Sigmoid colon (tissue), 4 donors: ENCODE results near the gene RAB37.

Experiments
- EP300 ChIP-seq, 4 donors: sonication (generic); formaldehyde crosslinking; IDR thresholded peaks; one replicate each; pipeline ENCODE4 v1.6.1; 2017; ENCODE audit warnings: antibody characterized with exemption in 4 of 4
- POLR2AphosphoS5 ChIP-seq, 4 donors: sonication (generic); formaldehyde crosslinking; IDR thresholded peaks; one replicate each; pipeline ENCODE4 v1.6.1; 2017; ENCODE audit warnings: antibody characterized with exemption in 4 of 4
- TF ChIP-seq, protein P1 (sequence below), 4 experiments: fragments of 450-650 bp in 3 of 4; fragments of 200-600 bp in 1 of 4; IDR thresholded peaks; one replicate each; pipeline ENCODE4 v1.5.1; 2016 to 2019; ENCODE audit warnings: antibody characterized with exemption in 4 of 4, mild to moderate bottlenecking in 3 of 4, moderate library complexity in 2 of 4

DNA sequence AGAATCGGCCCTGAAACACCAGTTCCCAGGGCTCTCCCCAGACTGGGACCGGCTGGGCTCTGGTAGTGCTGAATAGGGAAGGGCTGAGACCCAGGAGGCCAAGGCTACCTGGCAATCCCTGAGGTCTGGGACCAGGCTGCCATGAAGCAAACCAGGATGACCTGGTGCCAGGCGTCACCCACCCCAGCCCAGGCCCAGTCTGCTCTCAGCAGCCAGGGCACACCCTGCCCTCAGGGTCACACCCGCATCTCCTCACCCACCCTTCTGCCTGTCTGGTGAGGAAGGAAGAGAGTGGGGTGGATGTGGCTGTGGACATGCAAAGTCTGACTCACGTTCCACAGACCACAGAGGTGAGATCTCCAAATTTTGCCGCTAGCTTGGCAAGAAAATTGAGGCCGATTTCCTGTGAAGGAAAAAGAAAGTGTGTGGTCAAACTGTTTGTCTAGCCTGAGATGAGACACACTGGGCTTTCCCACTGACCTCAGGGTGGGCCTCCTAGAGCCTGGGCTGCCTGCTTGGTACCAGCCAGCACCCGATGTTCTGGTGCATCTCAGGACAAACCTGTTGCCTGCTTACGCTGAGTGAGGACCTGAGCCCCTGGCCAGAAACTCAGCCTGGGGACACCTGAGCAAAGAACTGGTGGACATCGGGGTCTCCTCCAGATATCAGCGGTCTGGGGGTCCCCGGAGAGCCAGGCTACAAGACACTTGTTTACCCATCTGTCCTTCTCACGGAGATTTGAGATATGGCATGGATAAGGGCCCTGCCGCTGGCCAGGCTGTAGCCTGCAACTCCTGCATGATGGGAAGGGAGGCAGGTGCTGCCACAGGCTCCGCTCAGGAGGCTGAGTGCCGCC is 6.3 kb upstream of the RAB37 start:
- TF ChIP-seq, protein P1, sequence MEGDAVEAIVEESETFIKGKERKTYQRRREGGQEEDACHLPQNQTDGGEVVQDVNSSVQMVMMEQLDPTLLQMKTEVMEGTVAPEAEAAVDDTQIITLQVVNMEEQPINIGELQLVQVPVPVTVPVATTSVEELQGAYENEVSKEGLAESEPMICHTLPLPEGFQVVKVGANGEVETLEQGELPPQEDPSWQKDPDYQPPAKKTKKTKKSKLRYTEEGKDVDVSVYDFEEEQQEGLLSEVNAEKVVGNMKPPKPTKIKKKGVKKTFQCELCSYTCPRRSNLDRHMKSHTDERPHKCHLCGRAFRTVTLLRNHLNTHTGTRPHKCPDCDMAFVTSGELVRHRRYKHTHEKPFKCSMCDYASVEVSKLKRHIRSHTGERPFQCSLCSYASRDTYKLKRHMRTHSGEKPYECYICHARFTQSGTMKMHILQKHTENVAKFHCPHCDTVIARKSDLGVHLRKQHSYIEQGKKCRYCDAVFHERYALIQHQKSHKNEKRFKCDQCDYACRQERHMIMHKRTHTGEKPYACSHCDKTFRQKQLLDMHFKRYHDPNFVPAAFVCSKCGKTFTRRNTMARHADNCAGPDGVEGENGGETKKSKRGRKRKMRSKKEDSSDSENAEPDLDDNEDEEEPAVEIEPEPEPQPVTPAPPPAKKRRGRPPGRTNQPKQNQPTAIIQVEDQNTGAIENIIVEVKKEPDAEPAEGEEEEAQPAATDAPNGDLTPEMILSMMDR (IDR thresholded peaks at IDR 0.05), result no peak
- TF ChIP-seq POLR2AphosphoS5 (IDR thresholded peaks at IDR 0.05) (no peak), EP300 (IDR thresholded peaks at IDR 0.05) (no peak)
